ENCODE measurements around the gene LPCAT2.
"Not testable (repeated sequence)": the region's sequence is repeated elsewhere in the genome, so short reads cannot be mapped to it uniquely, and the experiment has no call there.

LPCAT2 gene

GRCh38 chr16:55597928-55598327 lies 89.1 kb downstream of the LPCAT2 start:
- no peak overlapping the region for H3K4me3 ChIP-seq (ENCODE audit: low read depth, low read length)
- H3K9me3 ChIP-seq, result no peaks in the 10 kb centered on the region
- no peak for DNase-seq
- H3K27me3 ChIP-seq, result no peaks in the 10 kb centered on the region
- no peaks in the 10 kb centered on the region for H3K36me3 ChIP-seq
- TF ChIP-seq CTCF (IDR thresholded peaks at IDR 0.05; ENCODE audit: low read depth, low read length), result no peak
- no peaks in the 10 kb centered on the region; the same call in 1 of the 2 replicates for H3K4me1 ChIP-seq

GRCh38 chr16:55605754-55606336 lies 97.0 kb downstream of the LPCAT2 start:
- Histone ChIP-seq H3K4me3 (ENCODE audit: low read depth, low read length) (no peak overlapping the region), H3K4me1 (no peaks in the 10 kb centered on the region), H3K9me3 (no peaks in the 10 kb centered on the region; the same call in 1 of the 2 replicates), H3K27me3 (no peaks in the 10 kb centered on the region), H3K36me3 (no peaks in the 10 kb centered on the region)
- no peak for DNase-seq
- no peak for TF ChIP-seq CTCF (IDR thresholded peaks at IDR 0.05; ENCODE audit: low read depth, low read length)

- Histone ChIP-seq H3K4me1 (no peaks in the 10 kb centered on the region; the same call in 1 of the 2 replicates), H3K9me3 (no peaks in the 10 kb centered on the region; the same call in 1 of the 2 replicates), H3K27me3 (no peaks in the 10 kb centered on the region), H3K36me3 (no peaks in the 10 kb centered on the region), H3K4me3 (ENCODE audit: low read depth, low read length) (no peak overlapping the region)
- DNase-seq, result no peak
- TF ChIP-seq CTCF (IDR thresholded peaks at IDR 0.05; ENCODE audit: low read depth, low read length), result no peak
Measured at GRCh38 chr16:55613613-55614335, 104.9 kb downstream of the LPCAT2 start.

GRCh38 chr16:55615071-55615470 lies 106.2 kb downstream of the LPCAT2 start:
- H3K36me3 ChIP-seq, result no peaks in the 10 kb centered on the region
- no peaks in the 10 kb centered on the region for H3K9me3 ChIP-seq
- TF ChIP-seq CTCF (IDR thresholded peaks at IDR 0.05; ENCODE audit: low read depth, low read length), result no peak
- no peak overlapping the region for H3K4me3 ChIP-seq (ENCODE audit: low read depth, low read length)
- DNase-seq, result no peak
- no peaks in the 10 kb centered on the region; the same call in 1 of the 2 replicates for H3K4me1 ChIP-seq
- H3K27me3 ChIP-seq, result no peaks in the 10 kb centered on the region

- DNase-seq; H3K27me3 ChIP-seq; H3K4me3 ChIP-seq (ENCODE audit: low read depth, low read length); H3K9me3 ChIP-seq; H3K36me3 ChIP-seq; H3K4me1 ChIP-seq: not testable (repeated sequence)
Measured at GRCh38 chr16:55615670-55616069, 106.8 kb downstream of the LPCAT2 start.

GRCh38 chr16:55621771-55622170 lies 112.9 kb downstream of the LPCAT2 start:
- no peaks in the 10 kb centered on the region for H3K36me3 ChIP-seq
- no peak for DNase-seq
- H3K4me3 ChIP-seq (ENCODE audit: low read depth, low read length), result no peak overlapping the region
- no peaks in the 10 kb centered on the region for H3K27me3 ChIP-seq
- 0 out of 2 replicates have a peak, but pooled peaks cover 5% of the 10 kb centered on the region for H3K4me1 ChIP-seq
- TF ChIP-seq CTCF (IDR thresholded peaks at IDR 0.05; ENCODE audit: low read depth, low read length), result no peak
- H3K9me3 ChIP-seq, result no peaks in the 10 kb centered on the region; the same call in 1 of the 2 replicates

Measured in BE2C (cell line).